ENCODE measurements around the gene CLEC17A.
"Not testable (repeated sequence)": the region's sequence is repeated elsewhere in the genome, so short reads cannot be mapped to it uniquely, and the experiment has no call there.

CLEC17A gene

DNA sequence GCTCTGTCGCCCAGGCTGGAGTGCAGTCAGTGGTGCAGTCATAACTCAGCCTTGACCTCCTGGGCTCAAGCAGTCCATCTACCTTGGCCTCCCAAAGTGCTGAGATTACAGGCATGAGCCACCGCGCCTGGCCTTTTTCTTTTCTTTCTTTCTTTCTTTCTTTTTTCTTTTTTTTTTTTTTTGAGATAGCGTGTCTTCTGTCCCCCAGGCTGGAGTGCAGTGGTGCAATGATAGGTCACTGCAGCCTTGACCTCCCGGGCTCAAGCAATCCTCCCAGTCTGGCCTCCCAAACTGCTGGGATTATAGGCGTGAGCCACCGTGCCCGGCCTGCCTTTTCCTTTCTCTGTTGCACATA is 30.9 kb upstream of the CLEC17A start:
- H3K9ac ChIP-seq (ENCODE audit: low read length); H3K23ac ChIP-seq (ENCODE audit: low read length in 2 of 2); H3K4me3 ChIP-seq (ENCODE audit: insufficient read depth in 1 of 2, low read depth in 1 of 2, low read length in 2 of 2); H3K9me3 ChIP-seq (ENCODE audit: control insufficient read depth, low read length); H4K91ac ChIP-seq (ENCODE audit: low read length); H2BK5ac ChIP-seq (ENCODE audit: low read depth, low read length, poor library complexity, severe bottlenecking); H4K8ac ChIP-seq (ENCODE audit: low read length); H3K14ac ChIP-seq (ENCODE audit: low read length in 2 of 2); H3K4me2 ChIP-seq (ENCODE audit: low read length, poor library complexity, severe bottlenecking); DNase-seq; H2BK15ac ChIP-seq (ENCODE audit: low read depth, poor library complexity, severe bottlenecking); H3K27me3 ChIP-seq (ENCODE audit: control insufficient read depth in 1 of 2, insufficient read depth in 1 of 2, low read length in 2 of 2); H2BK120ac ChIP-seq (ENCODE audit: low read depth, low read length); H2AK5ac ChIP-seq (ENCODE audit: low read length, severe bottlenecking); H2AFZ ChIP-seq (ENCODE audit: low read depth, low read length): not testable (repeated sequence)
- Histone ChIP-seq H3K4me1 (ENCODE audit: control insufficient read depth, insufficient read depth, low read depth, low read length) (peaks cover 43% of the 10 kb centered on the region), H3K36me3 (ENCODE audit: control insufficient read depth in 1 of 2, insufficient read depth in 2 of 2, low read depth in 1 of 2, low read length in 2 of 2) (peaks cover 6 to 27% of the 10 kb centered on the region in 2 experiments), H3K79me1 (replicated peaks; ENCODE audit: low read length, poor library complexity, severe bottlenecking) (peaks cover 41% of the 10 kb centered on the region), H3K18ac (ENCODE audit: low read depth in 1 of 2, low read length in 2 of 2) (peak overlapping the region in 1 of 2 experiments; percentile 7), H3K27ac (ENCODE audit: low read length, poor library complexity, severe bottlenecking) (peak overlapping the region; percentile 34), H2BK12ac (ENCODE audit: low read length in 2 of 2) (peak overlapping the region in 1 of 2 experiments; percentile 64), H3K4ac (ENCODE audit: low read depth in 1 of 2, low read length in 2 of 2) (peak overlapping the region in 1 of 2 experiments; percentile 10)
- 89% methylated on average over 8 of the region's 8 CpGs for WGBS

- Histone ChIP-seq H3K23ac (ENCODE audit: low read length in 2 of 2) (no peak overlapping the region), H4K8ac (ENCODE audit: low read length) (no peak overlapping the region)
These were observed 29.6 kb upstream of the CLEC17A start for GRCh38 chr19:14553042-14553938.

GRCh38 chr19:14553939-14554243 is 29.0 kb upstream of the CLEC17A start:
- H3K9ac ChIP-seq (ENCODE audit: low read length) = no peak overlapping the region
- no peak overlapping the region for H4K91ac ChIP-seq (ENCODE audit: low read length)
- H3K27me3 ChIP-seq (ENCODE audit: control insufficient read depth in 1 of 2, insufficient read depth in 1 of 2, low read length in 2 of 2) = no peaks in the 10 kb centered on the region
- H3K9me3 ChIP-seq (ENCODE audit: control insufficient read depth, low read length) = no peaks in the 10 kb centered on the region
- no peak overlapping the region for H2BK5ac ChIP-seq (ENCODE audit: low read depth, low read length, poor library complexity, severe bottlenecking)
- DNase-seq = no peak
- H3K27ac ChIP-seq (ENCODE audit: low read length, poor library complexity, severe bottlenecking) = no peak overlapping the region
- 79% methylated on average over 9 of the region's 9 CpGs for WGBS
- no peak overlapping the region for H2BK12ac ChIP-seq (ENCODE audit: low read length in 2 of 2)
- H3K18ac ChIP-seq (ENCODE audit: low read depth in 1 of 2, low read length in 2 of 2) = no peak overlapping the region
- H3K36me3 ChIP-seq (ENCODE audit: control insufficient read depth in 1 of 2, insufficient read depth in 2 of 2, low read depth in 1 of 2, low read length in 2 of 2) = peaks cover 6 to 24% of the 10 kb centered on the region in 2 experiments
- no peak overlapping the region for H3K4ac ChIP-seq (ENCODE audit: low read depth in 1 of 2, low read length in 2 of 2)
- H3K4me2 ChIP-seq (ENCODE audit: low read length, poor library complexity, severe bottlenecking) = no peak overlapping the region
- peaks cover 52% of the 10 kb centered on the region for H3K4me1 ChIP-seq (ENCODE audit: control insufficient read depth, insufficient read depth, low read depth, low read length)
- H2BK15ac ChIP-seq (ENCODE audit: low read depth, poor library complexity, severe bottlenecking) = no peak overlapping the region
- H2AK5ac ChIP-seq (ENCODE audit: low read length, severe bottlenecking) = peak overlapping the region; percentile 51
- no peak overlapping the region for H4K8ac ChIP-seq (ENCODE audit: low read length)
- H3K79me1 ChIP-seq (replicated peaks; ENCODE audit: low read length, poor library complexity, severe bottlenecking) = peaks cover 33% of the 10 kb centered on the region
- H2BK120ac ChIP-seq (ENCODE audit: low read depth, low read length) = no peak overlapping the region
- no peak overlapping the region for H3K14ac ChIP-seq (ENCODE audit: low read length in 2 of 2)
- H3K23ac ChIP-seq (ENCODE audit: low read length in 2 of 2) = no peak overlapping the region
- H2AFZ ChIP-seq (ENCODE audit: low read depth, low read length) = no peak overlapping the region
- no peak overlapping the region for H3K4me3 ChIP-seq (ENCODE audit: insufficient read depth in 1 of 2, low read depth in 1 of 2, low read length in 2 of 2)

More at GRCh38 chr19:14553042-14553938, 29.6 kb upstream of the CLEC17A start:
- peaks cover 6 to 27% of the 10 kb centered on the region in 2 experiments for H3K36me3 ChIP-seq (ENCODE audit: control insufficient read depth in 1 of 2, insufficient read depth in 2 of 2, low read depth in 1 of 2, low read length in 2 of 2)
- no peak for DNase-seq
- no peak overlapping the region for H3K9ac ChIP-seq (ENCODE audit: low read length)
- no peak overlapping the region for H2BK120ac ChIP-seq (ENCODE audit: low read depth, low read length)
- no peak overlapping the region for H3K4ac ChIP-seq (ENCODE audit: low read depth in 1 of 2, low read length in 2 of 2)
- H2BK15ac ChIP-seq (ENCODE audit: low read depth, poor library complexity, severe bottlenecking) = peak overlapping the region; percentile 33
- H2BK12ac ChIP-seq (ENCODE audit: low read length in 2 of 2) = peak overlapping the region; percentile 18 to 72
- no peak overlapping the region for H2BK5ac ChIP-seq (ENCODE audit: low read depth, low read length, poor library complexity, severe bottlenecking)
- no peak overlapping the region for H4K91ac ChIP-seq (ENCODE audit: low read length)
- no peaks in the 10 kb centered on the region for H3K9me3 ChIP-seq (ENCODE audit: control insufficient read depth, low read length)
- 97% methylated on average over 35 of the region's 35 CpGs for WGBS
- H3K4me1 ChIP-seq (ENCODE audit: control insufficient read depth, insufficient read depth, low read depth, low read length) = peaks cover 46% of the 10 kb centered on the region
- peak overlapping the region in 1 of 2 experiments; percentile 25 for H3K18ac ChIP-seq (ENCODE audit: low read depth in 1 of 2, low read length in 2 of 2)
- H2AFZ ChIP-seq (ENCODE audit: low read depth, low read length) = no peak overlapping the region
- peaks cover 37% of the 10 kb centered on the region for H3K79me1 ChIP-seq (replicated peaks; ENCODE audit: low read length, poor library complexity, severe bottlenecking)
- H3K27me3 ChIP-seq (ENCODE audit: control insufficient read depth in 1 of 2, insufficient read depth in 1 of 2, low read length in 2 of 2) = no peaks in the 10 kb centered on the region
- H3K4me2 ChIP-seq (ENCODE audit: low read length, poor library complexity, severe bottlenecking) = no peak overlapping the region
- H3K27ac ChIP-seq (ENCODE audit: low read length, poor library complexity, severe bottlenecking) = no peak overlapping the region
- peak overlapping the region; percentile 51 for H2AK5ac ChIP-seq (ENCODE audit: low read length, severe bottlenecking)
- no peak overlapping the region for H3K14ac ChIP-seq (ENCODE audit: low read length in 2 of 2)
- no peak overlapping the region for H3K4me3 ChIP-seq (ENCODE audit: insufficient read depth in 1 of 2, low read depth in 1 of 2, low read length in 2 of 2)

- DNase-seq = no peak
- Histone ChIP-seq H3K18ac (ENCODE audit: low read depth in 1 of 2, low read length in 2 of 2) (no peak overlapping the region), H3K36me3 (ENCODE audit: control insufficient read depth in 1 of 2, insufficient read depth in 2 of 2, low read depth in 1 of 2, low read length in 2 of 2) (peaks cover 6 to 24% of the 10 kb centered on the region in 2 experiments), H3K27ac (ENCODE audit: low read length, poor library complexity, severe bottlenecking) (no peak overlapping the region), H3K27me3 (ENCODE audit: control insufficient read depth in 1 of 2, insufficient read depth in 1 of 2, low read length in 2 of 2) (no peaks in the 10 kb centered on the region), H3K4me3 (ENCODE audit: insufficient read depth in 1 of 2, low read depth in 1 of 2, low read length in 2 of 2) (no peak overlapping the region), H3K9me3 (ENCODE audit: control insufficient read depth, low read length) (no peaks in the 10 kb centered on the region), H3K23ac (ENCODE audit: low read length in 2 of 2) (no peak overlapping the region), H2AK5ac (ENCODE audit: low read length, severe bottlenecking) (peak overlapping the region; percentile 32), H3K4ac (ENCODE audit: low read depth in 1 of 2, low read length in 2 of 2) (no peak overlapping the region), H2BK120ac (ENCODE audit: low read depth, low read length) (no peak overlapping the region), H2BK12ac (ENCODE audit: low read length in 2 of 2) (peak overlapping the region in 1 of 2 experiments; percentile 47), H4K91ac (ENCODE audit: low read length) (peak overlapping the region; percentile 2), H3K4me1 (ENCODE audit: control insufficient read depth, insufficient read depth, low read depth, low read length) (peaks cover 53% of the 10 kb centered on the region), H3K9ac (ENCODE audit: low read length) (no peak overlapping the region), H2BK5ac (ENCODE audit: low read depth, low read length, poor library complexity, severe bottlenecking) (no peak overlapping the region), H2BK15ac (ENCODE audit: low read depth, poor library complexity, severe bottlenecking) (peak overlapping the region; percentile 37), H4K8ac (ENCODE audit: low read length) (no peak overlapping the region), H3K79me1 (replicated peaks; ENCODE audit: low read length, poor library complexity, severe bottlenecking) (peaks cover 31% of the 10 kb centered on the region), H2AFZ (ENCODE audit: low read depth, low read length) (no peak overlapping the region), H3K4me2 (ENCODE audit: low read length, poor library complexity, severe bottlenecking) (no peak overlapping the region), H3K14ac (ENCODE audit: low read length in 2 of 2) (no peak overlapping the region)
- WGBS = 75% methylated on average over 6 of the region's 6 CpGs
These were observed 28.5 kb upstream of the CLEC17A start for GRCh38 chr19:14554382-14554812.

All from mesenchymal stem cell (in vitro differentiated cells and primary cell).